Measurements from ENCODE around the gene MIA2.
A peak's percentile ranks its signal among the peaks of the same experiment; 100 is the strongest.
"Not testable (repeated sequence)": the region's sequence is repeated elsewhere in the genome, so short reads cannot be mapped to it uniquely, and the experiment has no call there.

The MIA2 gene

GRCh38 chr14:39267608-39268005 is 33.9 kb downstream of the MIA2 start:
- peak; percentile 3 to 6 for DNase-seq

GRCh38 chr14:39268393-39268792 is 34.7 kb downstream of the MIA2 start:
- DNase-seq, result no peak

- no peak for DNase-seq
Measured at GRCh38 chr14:39272918-39273317, 39.2 kb downstream of the MIA2 start.

GRCh38 chr14:39275395-39275794 is 41.7 kb downstream of the MIA2 start:
- no peak for DNase-seq

GRCh38 chr14:39276005-39276404 is 42.3 kb downstream of the MIA2 start:
- no peak for DNase-seq

- DNase-seq, result no peak
Measured at GRCh38 chr14:39276579-39277114, 42.9 kb downstream of the MIA2 start.

GRCh38 chr14:39279515-39279914 is 45.8 kb downstream of the MIA2 start:
- no peak for DNase-seq

GRCh38 chr14:39280678-39281077 is 47.0 kb downstream of the MIA2 start:
- not testable (repeated sequence) for DNase-seq

GRCh38 chr14:39289523-39289922 is 55.8 kb downstream of the MIA2 start:
- no peak for DNase-seq

- no peak for DNase-seq
Measured at GRCh38 chr14:39291701-39292100, 58.0 kb downstream of the MIA2 start.

- no peak for DNase-seq
Measured at GRCh38 chr14:39293629-39294028, 59.9 kb downstream of the MIA2 start.

GRCh38 chr14:39300389-39300788 is 66.7 kb downstream of the MIA2 start:
- not testable (repeated sequence) for DNase-seq

- no peak for DNase-seq
Measured at GRCh38 chr14:39302124-39302810, 68.6 kb downstream of the MIA2 start.

GRCh38 chr14:39303115-39303514 is 69.4 kb downstream of the MIA2 start:
- no peak for DNase-seq

GRCh38 chr14:39307815-39308214 is 74.1 kb downstream of the MIA2 start:
- DNase-seq, result no peak

GRCh38 chr14:39310051-39310450 is 76.3 kb downstream of the MIA2 start:
- no peak for DNase-seq

GRCh38 chr14:39315859-39316444 is 82.2 kb downstream of the MIA2 start:
- DNase-seq, result no peak

- DNase-seq, result no peak
Measured at GRCh38 chr14:39316830-39317553, 83.3 kb downstream of the MIA2 start.

- no peak for DNase-seq
Measured at GRCh38 chr14:39318574-39318973, 84.9 kb downstream of the MIA2 start.

- no peak for DNase-seq
Measured at GRCh38 chr14:39319381-39319780, 85.7 kb downstream of the MIA2 start.

- no peak for DNase-seq
Measured at GRCh38 chr14:39320318-39320717, 86.6 kb downstream of the MIA2 start.

GRCh38 chr14:39322807-39323206 is 89.1 kb downstream of the MIA2 start:
- no peak for DNase-seq

- no peak for DNase-seq
Measured at GRCh38 chr14:39324097-39324496, 90.4 kb downstream of the MIA2 start.

- DNase-seq, result no peak
Measured at GRCh38 chr14:39339003-39339402, 105.3 kb downstream of the MIA2 start.
